WTC11 (cell line): ENCODE measurements around the gene CDCA8. TPM values are rescaled to one million over a fixed set of nuclear protein-coding genes. Genes with fewer than 3 reads are reported as not detected.

ENCODE experiments used
- ATAC-seq: fragments of 200-7000 bp; cut with Tn5 transposase; 2 replicates; pipeline ENCODE4 v1.10.0; 2021; ENCODE audit warnings: mild to moderate bottlenecking, moderate library complexity
- CTCF ChIA-PET: fragments of 300-600 bp; sonication (Branson Sonifier 250); formaldehyde crosslinking; loops from one replicate; lab custom pipeline; 2021; ENCODE audit warnings: antibody characterized with exemption; lab: Charles Lee
- POLR2A ChIA-PET: fragments of 350-600 bp; sonication (Branson Sonifier 250); formaldehyde crosslinking; loops from one replicate; lab custom pipeline; 2021; ENCODE audit warnings: antibody characterized with exemption; lab: Charles Lee
- DNase-seq: peaks from one replicate; pipeline ENCODE4 v3.0.0; 2021; ENCODE audit warnings: low spot score
- H3K27ac Mint-ChIP-seq: 2 replicates; pipeline ENCODE4 v1.8.0; 2021; ENCODE audit warnings: mixed read lengths
- H3K27me3 Mint-ChIP-seq: 2 replicates; pipeline ENCODE4 v1.8.0; 2021; ENCODE audit warnings: low read depth, mild to moderate bottlenecking, moderate library complexity, mixed read lengths
- H3K36me3 Mint-ChIP-seq: 2 replicates; pipeline ENCODE4 v1.8.0; 2021; ENCODE audit warnings: mixed read lengths
- H3K4me1 Mint-ChIP-seq: 2 replicates; pipeline ENCODE4 v1.8.0; 2022; ENCODE audit warnings: mixed read lengths
- H3K4me3 Mint-ChIP-seq: 2 replicates; pipeline ENCODE4 v1.8.0; 2021; ENCODE audit warnings: mild to moderate bottlenecking, moderate library complexity, mixed read lengths
- H3K9me3 Mint-ChIP-seq: 2 replicates; pipeline ENCODE4 v1.8.0; 2021; ENCODE audit warnings: mixed read lengths
- AR ChIP-seq: fragments of 250-450 bp; sonication (Bioruptor Pico); IDR thresholded peaks from 2 replicates; pipeline ENCODE4 v1.9.0; 2021; ENCODE audit warnings: mild to moderate bottlenecking
- ATF1 ChIP-seq: sonication (generic); formaldehyde crosslinking; IDR thresholded peaks from 2 replicates; pipeline ENCODE4 v1.8.1; 2023; ENCODE audit warnings: mild to moderate bottlenecking, moderate library complexity, missing genetic modification reagents
- ATF6 ChIP-seq: sonication (generic); formaldehyde crosslinking; IDR thresholded peaks from 2 replicates; pipeline ENCODE4 v1.8.1; 2023; ENCODE audit warnings: mild to moderate bottlenecking, missing genetic modification reagents
- CBFB ChIP-seq: sonication (generic); formaldehyde crosslinking; IDR thresholded peaks from 2 replicates; pipeline ENCODE4 v1.8.1; 2022; ENCODE audit warnings: mild to moderate bottlenecking, low read depth, missing genetic modification reagents
- CREB1 ChIP-seq: sonication (generic); formaldehyde crosslinking; IDR thresholded peaks from 2 replicates; pipeline ENCODE4 v1.8.0; 2023; ENCODE audit warnings: mild to moderate bottlenecking, missing genetic modification reagents
- ERG ChIP-seq: fragments of 250-450 bp; sonication (Bioruptor Pico); IDR thresholded peaks from 2 replicates; pipeline ENCODE4 v1.8.0; 2021; ENCODE audit warnings: mild to moderate bottlenecking
- ESRRA ChIP-seq: sonication (generic); formaldehyde crosslinking; IDR thresholded peaks from 2 replicates; pipeline ENCODE4 v1.8.1; 2022; ENCODE audit warnings: mild to moderate bottlenecking, missing genetic modification reagents, borderline replicate concordance
- ETV6 ChIP-seq: sonication (generic); formaldehyde crosslinking; IDR thresholded peaks from 2 replicates; pipeline ENCODE4 v1.8.1; 2022; ENCODE audit warnings: mild to moderate bottlenecking, missing genetic modification reagents
- GABPB1 ChIP-seq: sonication (generic); formaldehyde crosslinking; IDR thresholded peaks from 2 replicates; pipeline ENCODE4 v1.8.1; 2023; ENCODE audit warnings: mild to moderate bottlenecking, missing genetic modification reagents
- GTF2I ChIP-seq: fragments of 250-450 bp; sonication (Bioruptor Pico); conservative IDR thresholded peaks from 2 replicates; pipeline ENCODE4 v1.4.0; 2021; ENCODE audit warnings: mild to moderate bottlenecking
- IRF1 ChIP-seq: sonication (generic); formaldehyde crosslinking; IDR thresholded peaks from 2 replicates; pipeline ENCODE4 v1.8.0; 2023; ENCODE audit warnings: missing genetic modification reagents
- JAZF1 ChIP-seq: fragments of 250-450 bp; sonication (Bioruptor Pico); IDR thresholded peaks from 2 replicates; pipeline ENCODE4 v1.9.0; 2021; ENCODE audit warnings: moderate library complexity, mild to moderate bottlenecking, inconsistent platforms
- JUN ChIP-seq: sonication (generic); formaldehyde crosslinking; IDR thresholded peaks from 2 replicates; pipeline ENCODE4 v1.8.0; 2023; ENCODE audit warnings: mild to moderate bottlenecking, missing genetic modification reagents
- NFYB ChIP-seq: sonication (generic); formaldehyde crosslinking; conservative IDR thresholded peaks from 2 replicates; pipeline ENCODE4 v1.8.0; 2022; ENCODE audit warnings: low read depth, missing genetic modification reagents
- PREB ChIP-seq: sonication (generic); formaldehyde crosslinking; IDR thresholded peaks from 2 replicates; pipeline ENCODE4 v1.8.1; 2022; ENCODE audit warnings: mild to moderate bottlenecking, missing genetic modification reagents, moderate library complexity, borderline replicate concordance
- PRRX2 ChIP-seq: fragments of 250-450 bp; sonication (Bioruptor Pico); IDR thresholded peaks from 2 replicates; pipeline ENCODE4 v1.8.0; 2021; ENCODE audit warnings: mild to moderate bottlenecking
- RORB ChIP-seq: fragments of 250-450 bp; sonication (Bioruptor Pico); IDR thresholded peaks from 2 replicates; pipeline ENCODE4 v1.9.0; 2021; ENCODE audit warnings: mild to moderate bottlenecking
- USF1 ChIP-seq: sonication (generic); formaldehyde crosslinking; IDR thresholded peaks from 2 replicates; pipeline ENCODE4 v1.8.0; 2022; ENCODE audit warnings: mild to moderate bottlenecking, missing genetic modification reagents
- ZBTB21 ChIP-seq: sonication (generic); formaldehyde crosslinking; IDR thresholded peaks from 2 replicates; pipeline ENCODE4 v1.8.1; 2023; ENCODE audit warnings: mild to moderate bottlenecking, missing genetic modification reagents, borderline replicate concordance
- ZMAT4 ChIP-seq: fragments of 250-450 bp; sonication (Bioruptor Pico); IDR thresholded peaks from 2 replicates; pipeline ENCODE4 v1.9.0; 2021; ENCODE audit warnings: mild to moderate bottlenecking
- ZNF138 ChIP-seq: sonication (generic); formaldehyde crosslinking; conservative IDR thresholded peaks from 2 replicates; pipeline ENCODE4 v1.8.1; 2022; ENCODE audit warnings: mild to moderate bottlenecking, moderate library complexity, missing genetic modification reagents
- total RNA-seq: library from RNA; stranded (reverse); gene quantifications from 3 replicates; pipeline ENCODE4 v1.2.3, GENCODE V29; 2021

Gene CDCA8
- total RNA-seq, 1 experiment from 2014 or later, result 47.7 TPM

- ChIA-PET CTCF (no interaction called here), POLR2A (no interaction called here)
- Mint-ChIP-seq H3K27ac (no peak overlapping the region), H3K27me3 (no peaks in the 10 kb centered on the region), H3K9me3 (no peaks in the 10 kb centered on the region), H3K4me3 (no peak overlapping the region), H3K36me3 (peaks cover 81% of the 10 kb centered on the region), H3K4me1 (no peaks in the 10 kb centered on the region)
- TF ChIP-seq ATF1 (CRISPR knock-in tag) (no peak), ZBTB21 (CRISPR knock-in tag) (no peak), ZNF138 (CRISPR knock-in tag) (no peak), GTF2I (CRISPR knock-in tag) (no peak)
- no peak for ATAC-seq
- DNase-seq, result no peak
Measured at GRCh38 chr1:37705399-37705798, 13.1 kb downstream of the CDCA8 start.

GRCh38 chr1:37708471-37708870, 16.2 kb downstream of the CDCA8 start:
- no peak overlapping the region for H3K27ac Mint-ChIP-seq
- no peak for DNase-seq
- ChIA-PET POLR2A (no interaction called here), CTCF (interaction anchor here (0.6 kb wide), 1 partner anchor 29 kb away, joined by 3 read pairs; no protein-coding TSS in a partner anchor)
- H3K27me3 Mint-ChIP-seq, result no peaks in the 10 kb centered on the region
- H3K4me1 Mint-ChIP-seq, result no peaks in the 10 kb centered on the region
- H3K9me3 Mint-ChIP-seq, result no peaks in the 10 kb centered on the region
- H3K4me3 Mint-ChIP-seq, result no peak overlapping the region
- peaks cover 55% of the 10 kb centered on the region for H3K36me3 Mint-ChIP-seq
- no peak for ATAC-seq
- TF ChIP-seq CBFB (CRISPR knock-in tag) (no peak), ZNF138 (CRISPR knock-in tag) (no peak), ETV6 (CRISPR knock-in tag) (no peak), ZBTB21 (CRISPR knock-in tag) (no peak), PRRX2 (no peak), CREB1 (CRISPR knock-in tag) (no peak), ZMAT4 (CRISPR knock-in tag) (no peak), USF1 (CRISPR knock-in tag) (no peak), ERG (CRISPR knock-in tag) (no peak), JAZF1 (CRISPR knock-in tag) (no peak), AR (CRISPR knock-in tag) (no peak)

GRCh38 chr1:37714226-37714625, 21.9 kb downstream of the CDCA8 start:
- H3K27ac Mint-ChIP-seq, result no peak overlapping the region
- no peaks in the 10 kb centered on the region for H3K4me1 Mint-ChIP-seq
- no peaks in the 10 kb centered on the region for H3K9me3 Mint-ChIP-seq
- no peaks in the 10 kb centered on the region for H3K27me3 Mint-ChIP-seq
- peaks cover 8% of the 10 kb centered on the region for H3K36me3 Mint-ChIP-seq
- H3K4me3 Mint-ChIP-seq, result no peak overlapping the region
- ATAC-seq, result no peak
- no peak for DNase-seq
- POLR2A ChIA-PET, result no interaction called here
- CTCF ChIA-PET, result no interaction called here
- no peak for TF ChIP-seq ESRRA (CRISPR knock-in tag)

GRCh38 chr1:37714689-37715088, 22.4 kb downstream of the CDCA8 start:
- CTCF ChIA-PET, result no interaction called here
- peaks cover 3% of the 10 kb centered on the region for H3K36me3 Mint-ChIP-seq
- POLR2A ChIA-PET, result no interaction called here
- no peaks in the 10 kb centered on the region for H3K9me3 Mint-ChIP-seq
- DNase-seq (no peak), ATAC-seq (no peak)
- H3K27ac Mint-ChIP-seq, result no peak overlapping the region
- H3K4me1 Mint-ChIP-seq, result no peaks in the 10 kb centered on the region
- no peak overlapping the region for H3K4me3 Mint-ChIP-seq
- H3K27me3 Mint-ChIP-seq, result no peaks in the 10 kb centered on the region
- TF ChIP-seq CREB1 (CRISPR knock-in tag), result no peak
- no peak for TF ChIP-seq NFYB (CRISPR knock-in tag)
- TF ChIP-seq ATF6, result no peak
- TF ChIP-seq JUN, result no peak
- no peak for TF ChIP-seq PREB (CRISPR knock-in tag)
- TF ChIP-seq RORB, result no peak
- no peak for TF ChIP-seq GABPB1
- no peak for TF ChIP-seq IRF1 (CRISPR knock-in tag)
- no peak for TF ChIP-seq ZMAT4 (CRISPR knock-in tag)
